Renal cortical epithelial cell (primary cell): ENCODE data around the gene C1orf21. TPM values are rescaled to one million over a fixed set of nuclear protein-coding genes. Genes with fewer than 3 reads are reported as not detected.

ENCODE experiments used
- DNase-seq: peaks from one replicate; pipeline ENCODE4 v3.0.0-alpha.2; 2011; ENCODE audit warnings: low read depth
- total RNA-seq: library from RNA; depleted of rRNA; stranded (reverse); fragments of >200 nt; gene quantifications from 2 replicates; pipeline ENCODE4 v1.2.3, GENCODE V29; 2014

C1orf21 gene
- total RNA-seq, 1 donor from 2014 or later: 1.7 TPM

DNA sequence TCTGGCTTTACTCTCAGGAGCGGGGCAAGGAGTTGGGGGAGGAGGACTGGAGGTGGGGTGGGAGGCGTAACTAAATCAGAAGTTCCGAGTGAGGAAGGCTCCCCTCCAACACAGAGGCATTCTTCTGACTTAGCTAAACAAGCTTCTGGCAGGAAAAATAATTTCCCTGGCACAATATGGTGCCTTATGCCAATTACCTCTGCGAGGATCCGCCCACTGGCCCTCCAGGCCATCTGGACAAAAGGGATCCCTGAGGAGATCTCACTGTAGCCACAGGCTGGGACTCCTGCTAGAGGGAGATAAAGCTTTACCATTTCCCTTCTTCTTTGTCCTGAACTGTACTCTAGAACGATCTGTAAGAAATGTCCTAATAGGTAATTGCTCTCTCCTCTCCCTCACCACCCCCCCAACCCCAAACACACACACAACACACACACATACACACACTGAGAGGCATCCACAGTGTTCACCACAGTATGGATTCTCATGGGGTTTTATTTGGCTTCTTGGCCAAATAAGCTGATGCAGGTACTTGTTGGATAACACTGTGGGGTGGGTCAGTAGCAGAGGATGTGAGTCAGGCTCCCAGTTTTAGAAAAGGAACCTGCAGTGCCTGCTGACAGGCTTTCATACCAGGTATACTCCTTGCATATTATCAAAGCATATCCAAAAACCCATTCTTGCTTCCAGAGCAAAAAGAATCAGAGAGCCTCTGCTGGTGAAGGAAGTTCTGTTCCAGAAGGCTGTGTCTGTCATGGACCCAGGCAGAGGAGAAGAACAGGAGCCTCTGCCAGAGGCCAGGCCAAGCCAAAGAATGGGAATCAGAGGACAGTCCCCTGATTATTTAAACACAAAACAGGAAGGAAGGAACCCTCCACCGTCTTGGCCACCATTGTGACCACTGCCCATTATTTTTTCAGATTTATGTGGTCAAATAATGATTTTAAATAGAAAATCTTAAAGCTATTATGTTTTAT, 169.1 kb downstream of the C1orf21 start:
- DNase-seq: no peak

GRCh38 chr1:184556665-184557064, 169.8 kb downstream of the C1orf21 start:
- DNase-seq: no peak

GRCh38 chr1:184557423-184558347, 170.9 kb downstream of the C1orf21 start:
- DNase-seq: no peak

GRCh38 chr1:184558691-184559090, 171.9 kb downstream of the C1orf21 start:
- peak; percentile 6 for DNase-seq

DNA sequence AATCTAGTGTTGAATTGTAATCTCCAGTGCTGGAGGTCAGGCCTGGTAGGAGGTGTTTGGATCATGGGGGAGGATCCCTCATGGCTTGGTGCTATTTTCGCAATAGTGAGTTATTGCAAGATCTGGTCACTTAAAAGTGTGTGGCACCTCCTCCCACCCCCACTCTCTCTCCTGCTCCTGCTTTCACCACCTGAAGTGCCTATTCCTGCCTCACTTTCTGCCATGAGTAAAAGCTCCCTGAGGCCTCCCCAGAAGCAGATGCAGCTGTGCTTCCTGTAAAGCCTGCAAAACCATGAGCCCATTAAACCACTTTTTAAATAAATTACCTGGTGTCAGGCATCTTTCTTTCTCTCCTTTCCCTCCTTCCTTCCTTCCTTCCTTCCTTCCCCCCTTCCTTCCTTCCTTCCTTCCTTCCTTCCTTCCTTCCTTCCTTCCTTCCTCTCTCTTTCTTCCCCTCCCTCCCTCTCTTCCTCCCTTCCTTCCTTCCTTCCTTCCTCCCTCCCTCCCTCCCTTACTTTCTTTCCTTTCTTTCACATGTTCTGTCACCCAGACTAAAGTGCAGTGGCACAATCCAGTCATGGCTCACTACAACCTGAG, 172.4 kb downstream of the C1orf21 start:
- peak; percentile 7 for DNase-seq

- DNase-seq: no peak
Measured at GRCh38 chr1:184562806-184563205, 176.0 kb downstream of the C1orf21 start.

GRCh38 chr1:184563308-184563707, 176.5 kb downstream of the C1orf21 start:
- peak; percentile 36 for DNase-seq

DNA sequence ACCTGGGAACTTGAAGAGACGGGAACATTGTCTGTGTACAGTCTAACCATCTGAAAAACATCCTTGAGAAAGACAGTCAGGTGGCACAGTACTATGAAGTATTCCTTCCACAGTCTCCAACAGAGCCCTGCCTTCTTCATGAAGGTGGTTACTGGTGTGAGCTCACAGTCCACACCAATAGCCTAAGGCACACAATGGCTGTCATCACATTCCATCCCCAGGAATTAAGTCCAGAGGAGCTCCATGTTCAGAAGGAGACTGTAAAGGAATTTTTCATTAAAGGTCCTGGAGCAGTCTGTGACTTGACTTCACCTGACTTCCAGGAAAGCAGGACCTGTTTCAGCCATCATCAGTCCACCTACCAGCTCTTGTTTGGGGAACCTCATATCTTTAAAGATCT, 180.2 kb downstream of the C1orf21 start:
- DNase-seq: peak; percentile 16

- DNase-seq: peak; percentile 83
Measured at GRCh38 chr1:184567637-184568036, 180.8 kb downstream of the C1orf21 start.

DNA sequence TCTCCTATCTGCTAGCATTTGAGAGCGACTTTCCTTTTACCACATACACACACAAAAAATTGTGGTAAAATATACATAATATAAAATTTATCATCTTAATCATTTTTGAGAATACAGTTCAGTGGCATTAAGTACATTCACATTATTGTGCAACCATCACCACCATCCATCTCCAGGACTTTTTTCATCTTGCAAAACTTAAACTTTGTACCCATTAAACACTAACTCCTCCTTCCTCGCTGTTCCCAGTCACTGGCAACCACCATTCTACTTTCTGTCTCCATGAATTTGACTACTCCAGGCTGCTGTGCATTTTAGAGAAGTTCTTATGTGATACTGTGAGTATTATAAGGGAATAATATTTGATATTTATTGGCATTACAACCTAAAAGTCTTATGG, 181.3 kb downstream of the C1orf21 start:
- DNase-seq: peak; percentile 28

GRCh38 chr1:184569106-184569505, 182.3 kb downstream of the C1orf21 start:
- no peak for DNase-seq

DNA sequence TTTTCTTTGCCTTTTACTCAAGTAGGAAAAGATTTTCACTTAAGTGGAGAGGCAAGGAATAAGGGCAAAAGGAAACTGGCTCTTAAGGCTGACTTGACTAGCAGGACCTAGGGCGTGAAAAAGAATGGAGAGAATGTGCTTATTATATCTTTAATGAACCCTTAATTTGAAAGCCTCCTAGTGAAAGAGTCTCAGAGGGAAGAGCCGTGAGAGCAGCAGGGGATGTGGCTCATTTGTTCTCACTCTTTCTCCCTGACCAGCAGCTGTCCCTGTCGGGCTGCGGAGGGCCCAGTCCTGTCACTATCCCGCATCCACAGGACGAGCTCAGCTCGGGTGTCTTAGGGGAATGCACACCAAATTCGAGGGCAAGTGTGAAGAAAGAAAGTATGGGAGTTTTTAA, 187.8 kb downstream of the C1orf21 start:
- DNase-seq: no peak

GRCh38 chr1:184576822-184577221, 190.0 kb downstream of the C1orf21 start:
- no peak for DNase-seq

GRCh38 chr1:184577319-184577718, 190.5 kb downstream of the C1orf21 start:
- DNase-seq: no peak

DNA sequence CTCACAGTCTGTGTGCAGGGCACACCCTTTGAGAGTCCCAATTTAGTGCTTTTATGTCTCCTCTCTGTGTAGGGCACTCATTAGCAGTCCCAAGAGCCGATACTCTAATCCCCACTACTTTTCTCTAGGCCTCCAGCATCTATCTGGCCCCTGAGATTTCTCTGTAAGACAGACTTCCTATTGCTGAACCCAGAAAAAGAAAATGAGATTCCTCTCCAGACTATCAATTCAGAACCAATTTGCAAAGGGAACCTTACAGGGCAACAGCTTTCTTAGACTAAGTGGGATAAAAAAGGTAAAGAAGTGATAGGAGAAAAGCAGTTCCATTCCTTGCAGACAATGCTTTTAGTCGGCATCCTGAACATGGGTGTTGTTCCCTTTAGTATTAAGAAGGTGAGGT, 195.6 kb downstream of the C1orf21 start:
- DNase-seq: no peak

DNA sequence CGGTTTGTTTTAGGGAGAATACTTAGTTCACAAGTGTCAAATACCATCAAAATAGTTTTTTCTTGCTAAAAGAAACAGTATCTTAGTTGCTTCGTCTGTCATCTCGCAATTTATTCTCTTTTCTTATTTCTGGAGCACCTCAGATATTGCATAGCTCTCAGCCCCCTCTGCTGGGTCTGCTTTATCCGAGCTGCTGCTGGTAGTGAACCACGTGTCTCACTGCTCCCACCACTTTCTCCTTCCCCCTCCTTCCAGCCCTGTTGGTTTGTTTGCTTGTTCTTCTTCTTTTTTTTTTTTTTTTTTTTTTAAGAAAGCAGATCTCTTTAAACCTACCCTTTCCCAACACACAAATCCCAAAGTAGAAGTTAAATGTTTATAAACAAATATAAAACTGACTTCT, 197.0 kb downstream of the C1orf21 start:
- no peak for DNase-seq

- DNase-seq: no peak
Measured at GRCh38 chr1:184588701-184589100, 201.9 kb downstream of the C1orf21 start.

DNA sequence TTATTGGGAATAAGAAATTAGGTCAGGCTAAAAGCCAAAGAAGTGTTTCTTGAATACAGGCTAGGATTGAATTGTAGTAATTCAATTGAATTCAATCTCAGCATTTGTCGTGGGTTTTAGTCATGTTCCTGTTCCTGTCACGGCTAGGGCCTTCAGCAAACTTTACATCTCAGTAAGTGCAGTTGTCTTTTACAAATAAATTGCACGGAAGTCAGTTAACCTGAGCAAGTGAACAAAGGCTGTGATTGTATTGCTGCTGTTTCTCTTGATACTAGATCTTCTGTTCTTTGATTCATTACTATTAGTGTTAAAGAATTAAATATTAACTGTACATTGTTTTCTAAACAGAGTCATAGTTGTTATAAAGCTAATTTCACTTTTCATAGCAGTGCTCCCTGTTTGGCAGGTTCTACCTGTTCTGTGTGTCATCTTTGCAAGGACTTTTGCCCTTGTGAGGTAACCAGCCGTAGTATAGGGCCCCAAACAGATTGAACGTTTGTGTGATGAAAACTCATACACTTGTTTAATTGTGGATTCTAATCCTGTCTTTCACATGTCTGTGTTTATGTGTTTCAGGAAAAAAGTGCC, 203.4 kb downstream of the C1orf21 start:
- peak; percentile 63 for DNase-seq

- no peak for DNase-seq
Measured at GRCh38 chr1:184593597-184593996, 206.8 kb downstream of the C1orf21 start.

- peak; percentile 50 for DNase-seq
Measured at GRCh38 chr1:184595596-184595995, 208.8 kb downstream of the C1orf21 start.

DNA sequence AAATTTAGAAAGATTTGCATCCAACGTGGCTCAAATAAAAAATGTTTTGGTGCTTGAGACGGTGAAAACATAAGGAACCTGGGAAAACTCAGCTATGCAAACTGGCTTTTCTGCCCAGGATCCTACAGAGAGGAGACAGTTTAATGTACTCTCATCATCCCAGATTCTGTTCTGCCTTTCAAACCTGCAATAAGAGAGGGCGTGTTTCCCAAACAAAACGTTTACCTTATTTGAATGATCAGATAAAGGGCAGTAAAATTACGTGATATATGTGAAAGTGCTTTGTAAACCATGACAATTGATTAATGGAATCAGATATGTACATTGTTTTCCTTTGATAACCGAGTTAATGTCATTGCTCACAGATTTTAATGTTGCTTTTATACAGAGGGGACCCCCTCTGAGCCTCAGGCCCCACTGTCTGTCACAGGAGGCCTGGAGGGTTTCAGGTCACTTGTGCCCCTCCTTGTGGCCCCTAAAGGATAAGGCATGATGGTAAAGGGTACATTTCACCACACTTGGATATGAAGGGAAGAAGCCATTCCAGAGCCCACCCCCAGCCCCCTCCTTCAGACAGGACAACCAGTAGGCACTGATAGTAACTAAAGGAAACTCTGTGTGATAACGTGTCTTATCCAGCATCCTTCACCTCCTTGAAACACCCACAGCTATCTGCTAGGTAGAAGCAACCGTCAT, 210.3 kb downstream of the C1orf21 start:
- no peak for DNase-seq
